ENCODE data around the gene RIT2.

DNA sequence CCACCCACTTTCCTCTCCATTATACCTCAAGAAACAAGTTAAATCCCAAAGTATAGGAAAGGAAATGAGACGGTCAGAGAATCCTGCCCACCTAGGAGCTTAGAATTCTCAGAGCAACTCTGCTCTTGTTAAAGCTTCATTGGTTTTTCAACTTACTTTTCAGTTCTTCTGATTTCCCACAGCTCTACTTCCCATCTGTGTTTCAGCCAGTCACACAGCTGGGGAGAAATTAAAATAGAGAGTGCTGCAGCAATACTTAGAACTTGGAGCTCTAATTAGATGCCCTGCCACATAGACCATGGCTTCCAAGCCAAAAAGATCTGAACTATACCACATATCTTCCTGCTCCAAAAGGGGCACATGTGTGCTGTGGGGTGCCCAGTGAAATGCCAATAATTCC is 166.7 kb downstream of the RIT2 start:
- TF ChIP-seq CTCF (IDR thresholded peaks at IDR 0.05; ENCODE audit: low read length) (no peak), EZH2phosphoT487 (IDR thresholded peaks at IDR 0.05; ENCODE audit: low read length) (no peak)
